ENCODE results near the gene SPOCK1.

Gene SPOCK1

GRCh38 chr5:137442660-137443059 is 56.5 kb downstream of the SPOCK1 start:
- no peak for DNase-seq (ENCODE audit: low read depth in 2 of 2)

GRCh38 chr5:137441476-137441875 is 57.6 kb downstream of the SPOCK1 start:
- DNase-seq (ENCODE audit: low read depth in 2 of 2), result no peak

GRCh38 chr5:137440795-137441194 is 58.3 kb downstream of the SPOCK1 start:
- no peak for DNase-seq (ENCODE audit: low read depth in 2 of 2)

GRCh38 chr5:137439645-137440044 is 59.5 kb downstream of the SPOCK1 start:
- DNase-seq (ENCODE audit: low read depth in 2 of 2), result no peak

GRCh38 chr5:137438932-137439331 is 60.2 kb downstream of the SPOCK1 start:
- DNase-seq (ENCODE audit: low read depth in 2 of 2), result no peak

- DNase-seq (ENCODE audit: low read depth in 2 of 2), result no peak
These were observed 61.4 kb downstream of the SPOCK1 start for GRCh38 chr5:137437774-137438173.

- DNase-seq (ENCODE audit: low read depth in 2 of 2), result no peak
These were observed 65.6 kb downstream of the SPOCK1 start for GRCh38 chr5:137433539-137433938.

- DNase-seq (ENCODE audit: low read depth in 2 of 2), result no peak
These were observed 66.8 kb downstream of the SPOCK1 start for GRCh38 chr5:137432376-137432775.

GRCh38 chr5:137431051-137431450 is 68.1 kb downstream of the SPOCK1 start:
- DNase-seq (ENCODE audit: low read depth in 2 of 2), result no peak

- no peak for DNase-seq (ENCODE audit: low read depth in 2 of 2)
These were observed 83.9 kb downstream of the SPOCK1 start for GRCh38 chr5:137415231-137415681.

GRCh38 chr5:137414112-137414755 is 84.9 kb downstream of the SPOCK1 start:
- no peak for DNase-seq (ENCODE audit: low read depth in 2 of 2)

- no peak for DNase-seq (ENCODE audit: low read depth in 2 of 2)
These were observed 87.0 kb downstream of the SPOCK1 start for GRCh38 chr5:137412136-137412535.

- no peak for DNase-seq (ENCODE audit: low read depth in 2 of 2)
These were observed 88.7 kb downstream of the SPOCK1 start for GRCh38 chr5:137410234-137411010.

GRCh38 chr5:137409736-137410135 is 89.4 kb downstream of the SPOCK1 start:
- no peak for DNase-seq (ENCODE audit: low read depth in 2 of 2)

GRCh38 chr5:137407090-137407489 is 92.0 kb downstream of the SPOCK1 start:
- DNase-seq (ENCODE audit: low read depth in 2 of 2), result no peak

- DNase-seq (ENCODE audit: low read depth in 2 of 2), result no peak
These were observed 93.7 kb downstream of the SPOCK1 start for GRCh38 chr5:137405393-137405792.

GRCh38 chr5:137403869-137404268 is 95.3 kb downstream of the SPOCK1 start:
- DNase-seq (ENCODE audit: low read depth in 2 of 2), result no peak

GRCh38 chr5:137402436-137403187 is 96.5 kb downstream of the SPOCK1 start:
- DNase-seq (ENCODE audit: low read depth in 2 of 2), result no peak

- DNase-seq (ENCODE audit: low read depth in 2 of 2), result no peak
These were observed 97.2 kb downstream of the SPOCK1 start for GRCh38 chr5:137401946-137402345.

- DNase-seq (ENCODE audit: low read depth in 2 of 2), result no peak
These were observed 98.6 kb downstream of the SPOCK1 start for GRCh38 chr5:137400571-137400970.

- DNase-seq (ENCODE audit: low read depth in 2 of 2), result no peak
These were observed 99.2 kb downstream of the SPOCK1 start for GRCh38 chr5:137399911-137400310.

- DNase-seq (ENCODE audit: low read depth in 2 of 2), result no peak
These were observed 100.4 kb downstream of the SPOCK1 start for GRCh38 chr5:137398751-137399150.

- DNase-seq (ENCODE audit: low read depth in 2 of 2), result no peak
These were observed 101.0 kb downstream of the SPOCK1 start for GRCh38 chr5:137398154-137398553.
